Superior temporal gyrus (tissue), 1 donor: ENCODE measurements around the gene TLR5.

Source experiments
- DNase-seq: peaks from one replicate; pipeline ENCODE4 v3.0.0-alpha.2; 2016; ENCODE audit errors: extremely low spot score

Gene TLR5

DNA sequence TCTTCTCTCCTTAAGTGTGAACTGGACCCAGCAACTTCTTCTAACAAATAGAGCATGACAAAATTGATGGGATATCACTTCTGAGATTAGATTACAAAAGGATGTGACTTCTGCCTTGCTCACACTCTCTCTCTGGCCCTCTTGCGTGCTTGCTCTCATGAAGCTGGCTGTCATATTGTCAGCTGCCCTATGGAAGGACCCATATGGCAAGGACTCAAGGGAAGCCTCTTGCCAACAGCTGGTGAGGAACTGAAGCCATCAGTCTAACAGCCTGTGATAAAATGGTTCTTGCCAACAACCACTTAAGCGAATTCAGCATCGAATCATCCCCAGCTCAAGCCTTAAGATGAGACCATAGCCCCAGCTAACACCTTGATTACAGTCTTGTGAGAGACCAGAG is 4.8 kb upstream of the TLR5 start:
- DNase-seq = no peak

- DNase-seq = no peak
These were observed 4.4 kb upstream of the TLR5 start for GRCh38 chr1:223147409-223147808.

- DNase-seq = no peak
These were observed 3.7 kb upstream of the TLR5 start for GRCh38 chr1:223146745-223147144.

- no peak for DNase-seq
These were observed 1.9 kb upstream of the TLR5 start for GRCh38 chr1:223144914-223145313.

DNA sequence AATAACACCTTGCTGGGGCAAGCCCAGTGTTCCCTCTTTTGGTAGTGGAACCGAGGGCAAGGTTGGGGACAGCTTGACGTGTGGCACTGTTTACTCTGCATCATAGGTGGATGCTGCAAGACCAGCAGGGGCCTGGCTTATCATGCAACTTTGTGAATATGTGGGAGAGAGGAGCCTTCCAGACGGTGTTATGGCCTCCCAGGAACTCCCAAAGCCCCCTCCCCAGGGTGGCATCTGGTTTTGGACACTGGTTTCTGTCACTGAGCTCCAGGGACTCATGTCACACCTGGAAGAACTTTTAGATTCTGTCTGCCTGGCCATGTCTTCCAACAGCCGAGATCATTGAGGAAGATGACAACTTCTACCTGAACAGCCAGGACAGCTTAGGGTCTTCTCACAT is 1.4 kb upstream of the TLR5 start:
- no peak for DNase-seq

GRCh38 chr1:223143537-223144248 is 645 bp upstream of the TLR5 start:
- DNase-seq = no peak

GRCh38 chr1:223142269-223142668 is 779 bp downstream of the TLR5 start:
- no peak for DNase-seq

DNA sequence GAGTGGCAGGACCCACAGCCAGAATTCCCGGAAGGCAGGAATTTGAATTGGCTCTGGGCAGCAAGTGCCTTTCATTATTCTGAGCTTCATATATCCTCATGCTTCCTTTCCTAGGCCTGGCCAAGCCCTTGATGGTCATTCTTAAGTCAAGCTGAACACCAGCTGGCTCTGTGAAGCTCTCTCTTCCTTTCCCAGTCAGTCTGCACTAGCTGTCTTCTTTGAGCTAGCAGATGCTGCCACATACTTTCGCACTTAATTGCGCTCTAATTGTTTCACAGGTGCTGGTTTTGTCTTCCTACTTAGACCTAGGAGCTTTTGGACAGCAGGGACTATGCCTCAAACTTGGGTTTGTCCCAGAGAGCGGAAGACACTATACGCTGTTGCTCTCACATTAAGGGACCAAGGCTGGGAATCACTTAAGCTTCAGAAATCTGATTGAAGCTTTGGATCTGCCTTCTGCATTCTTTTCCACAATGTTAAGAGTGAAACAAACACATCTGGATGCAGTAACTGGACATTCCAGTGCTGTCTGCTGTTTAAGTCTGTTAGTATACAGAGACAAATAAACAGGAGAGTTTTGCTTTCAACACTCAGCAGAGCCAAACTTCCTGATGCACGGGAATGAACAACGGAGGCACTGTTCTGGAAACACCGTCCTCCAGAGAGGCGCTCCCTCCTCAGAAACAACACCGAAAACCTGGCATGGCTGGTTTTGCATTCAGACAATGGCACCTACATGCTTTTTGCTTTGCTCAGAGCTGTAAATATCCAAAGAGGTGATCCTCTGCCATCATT is 2.2 kb downstream of the TLR5 start:
- no peak for DNase-seq

GRCh38 chr1:223137455-223138085 is 5.5 kb downstream of the TLR5 start:
- DNase-seq = peak; percentile 37

DNA sequence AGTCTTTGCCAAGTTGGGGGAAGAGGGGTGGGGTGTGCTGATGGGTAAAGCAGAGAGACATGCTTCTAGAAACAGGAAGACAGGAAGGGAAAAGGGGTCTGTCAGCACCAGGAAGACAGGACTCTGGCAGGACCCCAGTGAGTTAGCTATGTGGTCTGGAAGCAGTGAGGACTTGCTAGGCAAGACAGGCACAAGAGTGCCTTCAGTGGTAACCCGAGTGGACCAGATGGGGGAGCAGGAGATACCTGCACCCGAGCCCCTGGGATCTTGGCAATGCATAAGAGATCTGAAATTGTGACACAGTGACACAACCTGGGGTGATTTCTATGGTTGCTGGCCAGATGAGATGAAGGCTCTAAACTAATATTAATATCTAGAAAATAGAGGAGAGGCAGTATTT is 7.0 kb downstream of the TLR5 start:
- DNase-seq = no peak

GRCh38 chr1:223135176-223135942 is 7.7 kb downstream of the TLR5 start:
- DNase-seq = no peak

DNA sequence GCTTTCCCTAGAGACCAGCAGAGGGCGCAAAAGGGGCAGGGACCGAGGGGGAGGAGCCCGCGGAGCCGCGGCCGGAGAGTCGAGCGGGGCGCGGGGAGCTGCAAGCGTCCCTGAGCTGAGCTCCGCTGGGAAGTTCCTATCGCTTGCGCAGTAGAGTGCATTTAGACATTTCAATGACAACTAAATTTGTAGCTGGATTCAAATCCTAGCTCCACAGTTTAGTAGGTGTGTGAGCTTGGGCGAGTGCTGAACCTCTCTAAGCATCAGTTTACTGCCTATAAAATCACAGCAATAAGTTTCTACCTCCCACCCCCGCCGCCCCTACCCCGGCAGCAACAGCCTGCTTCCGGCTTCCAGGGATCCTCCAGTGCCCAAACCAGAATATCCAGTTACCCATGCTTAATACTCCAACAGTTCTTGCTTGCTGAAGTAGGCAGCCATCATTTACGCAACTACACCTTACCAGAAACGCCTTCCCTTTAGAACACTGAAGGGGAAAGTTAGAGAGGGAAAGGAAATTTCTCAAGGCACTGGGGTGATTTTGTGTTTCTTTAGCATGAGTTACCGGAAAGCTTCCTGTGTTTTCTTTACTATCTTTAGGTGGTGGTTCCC is 9.1 kb downstream of the TLR5 start:
- DNase-seq = peak; percentile 85

DNA sequence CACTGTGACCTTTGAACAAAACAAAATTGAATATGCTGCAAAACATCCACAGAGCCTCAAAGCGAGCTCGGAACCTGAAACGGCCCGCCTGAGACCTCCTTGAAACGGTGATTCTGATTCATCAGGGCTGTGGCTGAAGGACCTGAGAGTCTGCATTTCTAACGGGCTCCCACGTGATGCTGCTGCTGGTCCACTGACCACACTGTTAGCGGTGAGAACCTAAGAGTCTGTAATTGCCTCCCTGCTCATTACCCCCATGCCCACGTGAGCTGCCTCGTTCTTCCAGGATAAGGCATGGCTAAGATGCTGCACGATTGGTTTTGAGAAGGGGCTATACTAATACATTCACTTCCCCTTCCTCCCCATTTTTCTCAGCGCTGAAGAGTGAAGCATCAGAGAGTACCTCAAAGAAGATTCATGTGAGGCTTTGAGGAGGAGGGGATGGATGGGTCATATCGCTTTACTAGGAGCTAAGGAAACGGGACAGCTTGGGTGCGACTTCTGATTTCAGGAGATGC is 9.7 kb downstream of the TLR5 start:
- no peak for DNase-seq

GRCh38 chr1:223129229-223129901 is 13.7 kb downstream of the TLR5 start:
- peak; percentile 48 for DNase-seq

GRCh38 chr1:223126741-223127140 is 16.3 kb downstream of the TLR5 start:
- no peak for DNase-seq

- no peak for DNase-seq
These were observed 17.3 kb downstream of the TLR5 start for GRCh38 chr1:223125766-223126165.

DNA sequence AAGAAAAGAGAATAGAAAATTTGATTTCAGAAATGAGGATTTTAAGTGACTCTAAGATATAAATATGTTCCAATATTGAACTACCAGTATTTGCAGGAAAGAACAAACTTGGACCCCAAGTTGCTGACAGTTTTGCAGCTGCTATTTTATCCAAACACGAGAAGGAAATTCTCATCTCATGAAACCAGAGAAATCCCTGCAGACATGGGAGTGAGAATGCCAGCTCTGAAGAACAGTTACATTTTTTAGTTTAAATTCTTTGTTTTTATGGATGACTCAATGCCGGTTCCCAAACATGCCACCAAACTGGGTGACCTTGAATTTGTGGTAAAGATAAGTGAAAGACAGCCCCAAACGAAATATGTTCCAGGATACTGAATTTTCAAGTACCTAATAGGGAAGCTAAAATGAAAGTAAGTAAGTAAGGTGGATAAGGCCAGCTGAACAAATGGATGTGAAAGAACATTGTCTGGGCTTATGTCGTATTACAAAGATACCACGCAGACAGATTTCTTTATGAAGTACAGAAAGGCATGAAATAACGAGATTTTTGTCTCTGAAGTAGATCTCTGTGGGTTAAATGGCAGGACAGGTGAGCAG is 19.9 kb downstream of the TLR5 start:
- DNase-seq = no peak

DNA sequence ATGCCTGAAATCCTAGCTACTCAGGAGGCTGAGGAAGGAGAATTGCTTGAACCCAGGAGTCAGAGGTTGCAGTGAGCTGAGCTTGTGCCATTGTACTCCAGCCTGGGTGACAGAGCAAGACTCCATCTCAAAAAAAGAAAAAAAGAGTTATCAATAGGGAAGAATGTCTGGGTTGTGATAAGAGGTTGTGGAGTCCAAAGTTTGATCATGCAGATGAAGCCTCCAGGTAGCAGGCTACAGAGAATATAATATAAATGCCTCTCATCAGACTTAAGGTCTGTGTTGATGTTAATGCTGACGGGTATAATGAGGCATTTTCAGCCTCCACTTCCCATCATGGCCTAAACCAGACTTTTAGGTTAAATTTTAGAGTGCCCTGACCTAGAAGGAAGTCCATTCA is 24.6 kb downstream of the TLR5 start:
- DNase-seq = no peak

- DNase-seq = no peak
These were observed 26.1 kb downstream of the TLR5 start for GRCh38 chr1:223116950-223117349.

GRCh38 chr1:223114871-223115270 is 28.2 kb downstream of the TLR5 start:
- no peak for DNase-seq
